ENCODE data around the gene ATF7. TPM values are rescaled to one million over a fixed set of nuclear protein-coding genes. Genes with fewer than 3 reads are reported as not detected.

Gene ATF7
- total RNA-seq (10 to 100 TPM; 13.5 to 31.5 (median 19.6) TPM), polyA plus RNA-seq (10 to 100 TPM; 11.6 to 17.3 TPM)

- 0% methylated on average over 47 to 48 of the region's 48 CpGs for WGBS, 2 donors
- no peak for TF ChIP-seq CTCF (IDR thresholded peaks at IDR 0.05)
- DNase-seq: peak; percentile 96 to 100 (median 99)
- intact Hi-C loops (cut with DNase I): no loop called here
- Histone ChIP-seq H3K4me1 (peaks cover 3 to 29% (median 16%) of the 10 kb centered on the region in 3 donors), H3K9me3 (no peaks in the 10 kb centered on the region), H3K27ac (peak within 1 kb of the TSS; percentile 76 to 97 (median 88)), H3K4me3 (peak within 1 kb of the TSS; percentile 24 to 60 (median 45)), H3K36me3 (no peaks in the 10 kb centered on the region), H3K27me3 (no peaks in the 10 kb centered on the region)
- peak; percentile 94 to 98 (median 96) for ATAC-seq
- no peak for FAIRE-seq
Observed at GRCh38 chr12:53625946-53626701, at the start of gene ATF7. TSS of gene ATF7 (minus strand) at chr12:53626382. CDS start at chr12:53601000, 25,382 bp downstream.

GRCh38 chr12:53674977-53675700 lies 49.0 kb upstream of the ATF7 start:
- no peaks in the 10 kb centered on the region for H3K9me3 ChIP-seq
- TF ChIP-seq CTCF (IDR thresholded peaks at IDR 0.05): no peak
- DNase-seq (no peak), ATAC-seq (no peak), FAIRE-seq (no peak)
- H3K27me3 ChIP-seq: no peaks in the 10 kb centered on the region
- peaks cover 5 to 17% (median 8%) of the 10 kb centered on the region in 3 donors for H3K4me1 ChIP-seq
- peak overlapping the region; percentile 54 to 89 (median 78) for H3K27ac ChIP-seq
- peaks cover 0 to 23% (median 4%) of the 10 kb centered on the region in 3 donors for H3K36me3 ChIP-seq
- WGBS, 2 donors: 21 to 27% methylated on average over 8 of the region's 8 CpGs
- H3K4me3 ChIP-seq: peak overlapping the region; percentile 33 to 84 (median 61)
- intact Hi-C loops (cut with DNase I): loop anchor here in 2 of 3 donors (5.0 kb wide), 2 partner anchors 128 to 133 kb away; no protein-coding TSS in a partner anchor

GRCh38 chr12:53670971-53671370 lies 44.8 kb upstream of the ATF7 start:
- no peaks in the 10 kb centered on the region for H3K27me3 ChIP-seq
- intact Hi-C loops (cut with DNase I): loop anchor here in 1 of 3 donors (5.0 kb wide), 1 partner anchor 124 kb away; no protein-coding TSS in a partner anchor
- H3K36me3 ChIP-seq: peaks cover 0 to 46% (median 27%) of the 10 kb centered on the region in 3 donors
- H3K27ac ChIP-seq: no peak overlapping the region
- TF ChIP-seq CTCF (IDR thresholded peaks at IDR 0.05): no peak
- DNase-seq (no peak), ATAC-seq (no peak), FAIRE-seq (no peak)
- no peaks in the 10 kb centered on the region for H3K9me3 ChIP-seq
- peaks cover 0 to 17% (median 4%) of the 10 kb centered on the region in 3 donors for H3K4me1 ChIP-seq
- no peak overlapping the region for H3K4me3 ChIP-seq

GRCh38 chr12:53670308-53670707 lies 44.1 kb upstream of the ATF7 start:
- Histone ChIP-seq H3K27ac (no peak overlapping the region), H3K27me3 (no peaks in the 10 kb centered on the region), H3K4me1 (peaks cover 0 to 16% (median 4%) of the 10 kb centered on the region in 3 donors), H3K36me3 (peaks cover 2 to 52% (median 27%) of the 10 kb centered on the region in 3 donors), H3K4me3 (no peak overlapping the region), H3K9me3 (no peaks in the 10 kb centered on the region)
- no peak for FAIRE-seq
- intact Hi-C loops (cut with DNase I): loop anchor here in 1 of 3 donors (5.0 kb wide), 1 partner anchor 123 kb away; no protein-coding TSS in a partner anchor
- peak in 2 of 4 donors; percentile 55 to 72 for ATAC-seq
- DNase-seq: no peak
- 84% methylated on average over 7 of the region's 7 CpGs for WGBS, 2 donors
- TF ChIP-seq CTCF (IDR thresholded peaks at IDR 0.05): no peak

Measured in pancreas (tissue), 10 donors.